A549 (cell line): ENCODE measurements around the gene BMS1. TPM values are rescaled to one million over a fixed set of nuclear protein-coding genes. Genes with fewer than 3 reads are reported as not detected.

Experiments
- ATAC-seq, 2 experiments: fragments of 200-7000 bp in 1 of 2; fragments of >200 bp in 1 of 2; cut with Nextera tagmentation in 1 of 2; cut with Tn5 transposase in 1 of 2; 3 replicates each; pipeline versions ENCODE4 v1.8.0 to v1.9.1; 2018 to 2020; ENCODE audit warnings: mild to moderate bottlenecking in 1 of 2, moderate library complexity in 1 of 2
- CTCF ChIA-PET: fragments of 300-600 bp; sonication (Branson Sonifier 250); formaldehyde crosslinking; extraction: SDS; loops from one replicate; lab custom pipeline; 2021; ENCODE audit warnings: antibody characterized with exemption, inconsistent platforms; lab: Yijun Ruan, JAX
- POLR2A ChIA-PET: fragments of 350-600 bp; formaldehyde crosslinking; extraction: SDS; loops from one replicate; lab custom pipeline; 2021; ENCODE audit warnings: antibody characterized with exemption, inconsistent platforms; lab: Yijun Ruan, JAX
- DNase-seq, 2 experiments: peaks; one replicate each; pipeline versions ENCODE4 v3.0.0 to v3.0.0-alpha.2; 2011 to 2016; ENCODE audit warnings: low read depth in 1 of 2, low spot score in 1 of 2
- FAIRE-seq: peaks from 2 replicates; lab custom pipeline; 2011; peaks lifted over from hg19 to GRCh38; lab: Jason Lieb, UNC
- H3K27ac ChIP-seq, 2 experiments: fragments of >200 bp; sonication (Bioruptor Twin); formaldehyde crosslinking; 3 replicates each; pipeline ENCODE4 v1.5.1; 2016 to 2017
- H3K4me1 ChIP-seq: fragments of >200 bp; sonication (Bioruptor Twin); formaldehyde crosslinking; 3 replicates; pipeline ENCODE4 v1.6.1; 2016
- H3K4me2 ChIP-seq: fragments of >200 bp; sonication (Bioruptor Twin); formaldehyde crosslinking; 3 replicates; pipeline ENCODE4 v1.6.1; 2016
- H3K4me3 ChIP-seq: fragments of >200 bp; sonication (Bioruptor Twin); formaldehyde crosslinking; 3 replicates; pipeline ENCODE4 v1.5.1; 2016
- H3K9me3 ChIP-seq: fragments of >200 bp; sonication (Bioruptor Twin); formaldehyde crosslinking; 3 replicates; pipeline ENCODE4 v1.6.1; 2016
- EHF ChIP-seq: fragments of 250-450 bp; sonication (Bioruptor Pico); IDR thresholded peaks from 2 replicates; pipeline ENCODE4 v1.5.0; 2020; ENCODE audit warnings: mild to moderate bottlenecking
- HOXB5 ChIP-seq: fragments of 250-450 bp; sonication (Bioruptor Pico); IDR thresholded peaks from 2 replicates; pipeline ENCODE4 v1.5.0; 2020; ENCODE audit warnings: mild to moderate bottlenecking, moderate library complexity
- JUN ChIP-seq, 2 experiments: fragments of >200 bp; sonication (Bioruptor Twin); formaldehyde crosslinking; IDR thresholded peaks; 2 replicates in 1 of 2; 3 replicates in 1 of 2; pipeline ENCODE4 v1.6.1; 2016 to 2017
- ZC3H11A ChIP-seq: fragments of 450-650 bp; IDR thresholded peaks from 2 replicates; pipeline ENCODE4 v1.6.1; 2014; ENCODE audit warnings: antibody characterized with exemption, mild to moderate bottlenecking
- WGBS: methylation state at CpG from one replicate; pipeline ENCODE4 v1.1.6; 2017; ENCODE audit errors: missing lambda C conversion rate; 5-methylcytosine and 5-hydroxymethylcytosine counted together
- polyA plus RNA-seq, 4 experiments: library from polyadenylated mRNA; depleted of rRNA in 3 of 4; stranded (reverse); fragments of >200 nt; fragmentation: RNase III in 1 of 4; extraction: RNeasy Plus Mini Kit Qiagen cat#74134 plus additional on column Dnase treatment in 1 of 4; gene quantifications; 2 replicates in 3 of 4; 3 replicates in 1 of 4; pipeline ENCODE4 v1.2.3, GENCODE V29; 2011 to 2017
- small RNA-seq, 6 experiments: library from RNA; depleted of rRNA; stranded (forward); fragments of <200 nt; gene quantifications; one replicate each; pipeline ENCODE3, GENCODE V24; 2012

BMS1 gene
- polyA plus RNA-seq, 2 of the 4 experiments (the other 2 are of a cell fraction): 14.4 to 21.2 TPM

DNA sequence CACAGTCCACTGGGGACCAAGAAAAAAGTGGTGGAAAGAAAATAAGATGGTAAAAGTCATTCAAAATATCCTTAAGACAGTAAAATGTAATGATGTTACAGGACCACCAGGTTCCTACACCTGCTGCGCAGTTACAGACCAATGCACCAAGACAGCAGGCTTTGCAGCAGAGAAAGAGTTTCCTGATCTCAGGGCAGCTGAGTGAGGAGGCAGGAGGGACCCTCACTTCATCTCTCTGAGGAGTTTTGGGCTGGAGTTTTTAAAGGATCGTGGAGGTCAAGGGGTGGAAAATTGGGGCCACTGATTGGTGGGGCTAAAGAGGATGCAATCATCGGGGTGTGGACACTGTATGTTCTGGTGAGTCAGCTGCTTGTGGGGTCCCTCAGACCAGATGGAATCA, 100.0 kb downstream of the BMS1 start:
- ChIA-PET POLR2A (no interaction called here), CTCF (interaction anchor here (1.1 kb wide), 1 partner anchor 196 kb away, joined by 3 read pairs; no protein-coding TSS in a partner anchor)
- no peak overlapping the region for H3K27ac ChIP-seq
- no peaks in the 10 kb centered on the region; the same call in 2 of the 3 replicates for H3K9me3 ChIP-seq
- H3K4me1 ChIP-seq: no peaks in the 10 kb centered on the region
- DNase-seq (no peak), ATAC-seq (no peak), FAIRE-seq (no peak)
- no peak overlapping the region for H3K4me2 ChIP-seq
- H3K4me3 ChIP-seq: no peak overlapping the region
- 21% methylated on average over 3 of the region's 3 CpGs for WGBS
- TF ChIP-seq HOXB5 (CRISPR knock-in tag) (no peak), EHF (CRISPR knock-in tag) (no peak), JUN (IDR thresholded peaks at IDR 0.05) (no peak), ZC3H11A (no peak)

Small RNA genes within 50 kb of the gene (small RNA-seq; reads per million reads assigned to genes)
- gene RNU6-885P: 0 reads per million in 6 experiments

Other genes with a start within 250 kb of the BMS1 start
- 10.1 and 12.4 TPM in 2 replicates for gene ZNF33B, start 144.2 kb upstream of the BMS1 start, polyA plus RNA-seq (2011; rRNA removed)
- 10.7 to 11.7 TPM (median 11.1 TPM) in 3 replicates for gene ZNF33B, start 144.2 kb upstream of the BMS1 start, polyA plus RNA-seq (2017; fragmentation: RNase III; extraction: RNeasy Plus Mini Kit Qiagen cat#74134 plus additional on column Dnase treatment)